GM18868 (cell line): ENCODE measurements around the gene ADGRL3.
"Not testable (repeated sequence)": the region's sequence is repeated elsewhere in the genome, so short reads cannot be mapped to it uniquely, and the experiment has no call there.

Experiments
- ATAC-seq: cut with Tn5 transposase; IDR thresholded peaks from one replicate; pipeline ENCODE4 v1.9.1; 2021; ENCODE audit warnings: mild to moderate bottlenecking, moderate library complexity; ENCODE audit not compliant: unreplicated experiment

The ADGRL3 gene

GRCh38 chr4:61204353-61205060 lies 4.4 kb downstream of the ADGRL3 start:
- no peak for ATAC-seq

GRCh38 chr4:61205066-61205465 lies 4.9 kb downstream of the ADGRL3 start:
- ATAC-seq, result no peak

- ATAC-seq, result not testable (repeated sequence)
Measured at GRCh38 chr4:61207156-61207555, 7.0 kb downstream of the ADGRL3 start.

GRCh38 chr4:61210186-61210939 lies 10.2 kb downstream of the ADGRL3 start:
- no peak for ATAC-seq

GRCh38 chr4:61211781-61212180 lies 11.7 kb downstream of the ADGRL3 start:
- ATAC-seq, result no peak

GRCh38 chr4:61212788-61213187 lies 12.7 kb downstream of the ADGRL3 start:
- ATAC-seq, result no peak

GRCh38 chr4:61214680-61215079 lies 14.6 kb downstream of the ADGRL3 start:
- no peak for ATAC-seq

GRCh38 chr4:61217222-61217621 lies 17.1 kb downstream of the ADGRL3 start:
- ATAC-seq, result no peak

- no peak for ATAC-seq
Measured at GRCh38 chr4:61220556-61220955, 20.4 kb downstream of the ADGRL3 start.

- ATAC-seq, result peak; percentile 70
Measured at GRCh38 chr4:61223385-61223784, 23.3 kb downstream of the ADGRL3 start.

- ATAC-seq, result no peak
Measured at GRCh38 chr4:61224573-61224972, 24.4 kb downstream of the ADGRL3 start.

GRCh38 chr4:61225656-61226055 lies 25.5 kb downstream of the ADGRL3 start:
- ATAC-seq, result no peak

- no peak for ATAC-seq
Measured at GRCh38 chr4:61231421-61231820, 31.3 kb downstream of the ADGRL3 start.

- ATAC-seq, result no peak
Measured at GRCh38 chr4:61239250-61239649, 39.1 kb downstream of the ADGRL3 start.

- ATAC-seq, result no peak
Measured at GRCh38 chr4:61243962-61244361, 43.8 kb downstream of the ADGRL3 start.

GRCh38 chr4:61245069-61245714 lies 45.1 kb downstream of the ADGRL3 start:
- no peak for ATAC-seq

GRCh38 chr4:61246034-61246433 lies 45.9 kb downstream of the ADGRL3 start:
- ATAC-seq, result no peak

GRCh38 chr4:61248705-61249104 lies 48.6 kb downstream of the ADGRL3 start:
- ATAC-seq, result no peak

GRCh38 chr4:61251129-61251528 lies 51.0 kb downstream of the ADGRL3 start:
- no peak for ATAC-seq

- ATAC-seq, result no peak
Measured at GRCh38 chr4:61254406-61254805, 54.3 kb downstream of the ADGRL3 start.

- no peak for ATAC-seq
Measured at GRCh38 chr4:61273233-61273632, 73.1 kb downstream of the ADGRL3 start.

- ATAC-seq, result no peak
Measured at GRCh38 chr4:61274286-61274685, 74.2 kb downstream of the ADGRL3 start.
